ENCODE measurements around the gene CELF2.
A peak's percentile ranks its signal among the peaks of the same experiment; 100 is the strongest.

CELF2 gene

GRCh38 chr10:11131112-11131639 is 113.5 kb downstream of the CELF2 start:
- TF ChIP-seq CTCF (IDR thresholded peaks at IDR 0.05; ENCODE audit: insufficient read depth, low read depth, low read length, missing control alignments), result no peak
- DNase-seq (ENCODE audit: low read depth), result peak; percentile 30
- no peak overlapping the region for H3K4me3 ChIP-seq (ENCODE audit: low read length)

- no peak for TF ChIP-seq CTCF (IDR thresholded peaks at IDR 0.05; ENCODE audit: insufficient read depth, low read depth, low read length, missing control alignments)
- no peak for DNase-seq (ENCODE audit: low read depth)
- H3K4me3 ChIP-seq (ENCODE audit: low read length), result no peak overlapping the region
Observed at GRCh38 chr10:11134411-11134810, 116.7 kb downstream of the CELF2 start.

- no peak for TF ChIP-seq CTCF (IDR thresholded peaks at IDR 0.05; ENCODE audit: insufficient read depth, low read depth, low read length, missing control alignments)
- no peak overlapping the region for H3K4me3 ChIP-seq (ENCODE audit: low read length)
- DNase-seq (ENCODE audit: low read depth), result no peak
Observed at GRCh38 chr10:11135709-11136108, 118.0 kb downstream of the CELF2 start.

GRCh38 chr10:11138314-11139033 is 120.8 kb downstream of the CELF2 start:
- H3K4me3 ChIP-seq (ENCODE audit: low read length), result no peak overlapping the region
- DNase-seq (ENCODE audit: low read depth), result no peak
- no peak for TF ChIP-seq CTCF (IDR thresholded peaks at IDR 0.05; ENCODE audit: insufficient read depth, low read depth, low read length, missing control alignments)

- no peak for DNase-seq (ENCODE audit: low read depth)
- no peak overlapping the region for H3K4me3 ChIP-seq (ENCODE audit: low read length)
- no peak for TF ChIP-seq CTCF (IDR thresholded peaks at IDR 0.05; ENCODE audit: insufficient read depth, low read depth, low read length, missing control alignments)
Observed at GRCh38 chr10:11140963-11141362, 123.3 kb downstream of the CELF2 start.

GRCh38 chr10:11141571-11142091 is 124.0 kb downstream of the CELF2 start:
- H3K4me3 ChIP-seq (ENCODE audit: low read length), result no peak overlapping the region
- no peak for TF ChIP-seq CTCF (IDR thresholded peaks at IDR 0.05; ENCODE audit: insufficient read depth, low read depth, low read length, missing control alignments)
- peak; percentile 17 for DNase-seq (ENCODE audit: low read depth)

Measured in epithelial cell of esophagus (primary cell).